ENCODE measurements around the gene TRPM2.
"Not testable (repeated sequence)": the region's sequence is repeated elsewhere in the genome, so short reads cannot be mapped to it uniquely, and the experiment has no call there.

The TRPM2 gene

DNA sequence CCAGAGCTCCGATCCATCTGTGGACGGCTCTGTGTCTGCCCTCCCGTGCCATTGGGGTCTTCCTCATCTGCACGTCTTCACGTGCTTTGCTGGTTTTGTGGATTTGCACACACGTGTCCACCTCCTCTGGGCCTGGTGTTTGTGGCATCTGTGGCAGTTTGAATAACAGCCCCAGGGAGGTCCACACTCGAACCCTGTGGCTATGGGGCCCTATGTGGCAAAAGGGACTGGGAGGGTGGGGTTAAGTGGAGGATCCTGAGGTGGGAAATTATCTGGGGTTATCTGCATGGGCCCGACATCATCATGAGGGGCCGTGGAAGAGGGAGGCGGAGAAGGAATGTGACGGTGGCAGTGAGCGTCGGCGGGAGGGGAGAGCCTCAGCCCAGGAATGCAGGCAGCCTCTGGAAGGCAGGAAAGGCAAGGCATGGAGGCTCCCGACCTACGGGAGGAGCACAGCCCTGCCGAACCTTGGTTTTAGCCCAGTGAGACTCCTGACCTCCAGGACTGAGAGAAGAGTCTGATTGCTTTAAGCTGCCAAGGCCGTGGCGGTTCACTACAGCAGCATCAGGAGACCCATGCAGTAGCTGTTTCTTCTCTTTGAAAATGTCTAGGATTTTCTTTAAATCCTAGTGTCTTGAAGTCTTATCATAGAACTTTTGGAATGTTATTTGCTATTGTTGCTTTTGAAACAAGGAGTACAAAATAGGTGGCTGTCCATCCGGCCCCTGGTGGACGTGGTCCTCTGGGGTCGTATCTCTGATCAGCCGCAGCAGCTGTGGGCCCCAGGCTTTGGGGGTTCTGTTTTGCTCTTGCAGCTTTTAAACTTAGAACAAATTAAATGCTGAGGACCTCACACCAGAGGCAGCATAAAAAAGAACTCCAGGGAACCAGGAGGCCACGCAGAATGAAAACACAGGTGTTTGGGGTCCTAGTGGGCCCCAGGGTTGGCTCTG lies 61.9 kb downstream of the TRPM2 start:
- ChIA-PET CTCF (no interaction called here), POLR2A (no interaction called here)
- DNase-seq (ENCODE audit: low read depth, low spot score) = no peak

GRCh38 chr21:44416193-44416592 lies 62.8 kb downstream of the TRPM2 start:
- ChIA-PET CTCF (no interaction called here), POLR2A (no interaction called here)
- TF ChIP-seq, protein P1, sequence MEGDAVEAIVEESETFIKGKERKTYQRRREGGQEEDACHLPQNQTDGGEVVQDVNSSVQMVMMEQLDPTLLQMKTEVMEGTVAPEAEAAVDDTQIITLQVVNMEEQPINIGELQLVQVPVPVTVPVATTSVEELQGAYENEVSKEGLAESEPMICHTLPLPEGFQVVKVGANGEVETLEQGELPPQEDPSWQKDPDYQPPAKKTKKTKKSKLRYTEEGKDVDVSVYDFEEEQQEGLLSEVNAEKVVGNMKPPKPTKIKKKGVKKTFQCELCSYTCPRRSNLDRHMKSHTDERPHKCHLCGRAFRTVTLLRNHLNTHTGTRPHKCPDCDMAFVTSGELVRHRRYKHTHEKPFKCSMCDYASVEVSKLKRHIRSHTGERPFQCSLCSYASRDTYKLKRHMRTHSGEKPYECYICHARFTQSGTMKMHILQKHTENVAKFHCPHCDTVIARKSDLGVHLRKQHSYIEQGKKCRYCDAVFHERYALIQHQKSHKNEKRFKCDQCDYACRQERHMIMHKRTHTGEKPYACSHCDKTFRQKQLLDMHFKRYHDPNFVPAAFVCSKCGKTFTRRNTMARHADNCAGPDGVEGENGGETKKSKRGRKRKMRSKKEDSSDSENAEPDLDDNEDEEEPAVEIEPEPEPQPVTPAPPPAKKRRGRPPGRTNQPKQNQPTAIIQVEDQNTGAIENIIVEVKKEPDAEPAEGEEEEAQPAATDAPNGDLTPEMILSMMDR (IDR thresholded peaks at IDR 0.05; ENCODE audit: insufficient read depth, low read length, missing control alignments) = no peak
- H3K4me3 ChIP-seq (ENCODE audit: low read depth, low read length) = no peak overlapping the region
- DNase-seq (ENCODE audit: low read depth, low spot score) = no peak

More for the DNA sequence above, 61.9 kb downstream of the TRPM2 start:
- no peak overlapping the region for H3K4me3 ChIP-seq (ENCODE audit: low read depth, low read length)
- TF ChIP-seq, protein P1 (IDR thresholded peaks at IDR 0.05; ENCODE audit: insufficient read depth, low read length, missing control alignments) = no peak

DNA sequence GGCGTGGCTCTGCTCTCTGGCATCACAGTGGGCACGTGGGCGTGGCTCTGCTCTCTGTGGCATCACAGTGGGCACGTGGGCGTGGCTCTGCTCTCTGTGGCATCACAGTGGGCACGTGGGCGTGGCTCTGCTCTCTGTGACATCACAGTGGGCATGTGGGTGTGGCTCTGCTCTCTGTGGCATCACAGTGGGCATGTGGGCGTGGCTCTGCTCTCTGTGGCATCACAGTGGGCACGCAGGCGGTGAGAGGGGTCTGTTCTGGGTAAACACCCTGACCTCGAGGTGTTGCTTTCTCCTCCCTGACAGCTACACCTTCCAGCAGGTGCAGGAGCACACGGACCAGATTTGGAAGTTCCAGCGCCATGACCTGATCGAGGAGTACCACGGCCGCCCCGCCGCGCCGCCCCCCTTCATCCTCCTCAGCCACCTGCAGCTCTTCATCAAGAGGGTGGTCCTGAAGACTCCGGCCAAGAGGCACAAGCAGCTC lies 64.2 kb downstream of the TRPM2 start:
- H3K4me3 ChIP-seq (ENCODE audit: low read depth, low read length); CTCF ChIA-PET; POLR2A ChIA-PET; DNase-seq (ENCODE audit: low read depth, low spot score): not testable (repeated sequence)

- TF ChIP-seq, protein P1 (IDR thresholded peaks at IDR 0.05; ENCODE audit: insufficient read depth, low read length, missing control alignments) = no peak
- CTCF ChIA-PET = no interaction called here
- DNase-seq (ENCODE audit: low read depth, low spot score) = no peak
- H3K4me3 ChIP-seq (ENCODE audit: low read depth, low read length) = no peak overlapping the region
- POLR2A ChIA-PET = no interaction called here
These were observed 64.9 kb downstream of the TRPM2 start for GRCh38 chr21:44418108-44418875.

GRCh38 chr21:44418876-44419230 lies 65.4 kb downstream of the TRPM2 start:
- TF ChIP-seq, protein P1 (IDR thresholded peaks at IDR 0.05; ENCODE audit: insufficient read depth, low read length, missing control alignments) = no peak
- DNase-seq (ENCODE audit: low read depth, low spot score) = no peak
- POLR2A ChIA-PET = no interaction called here
- no peak overlapping the region for H3K4me3 ChIP-seq (ENCODE audit: low read depth, low read length)
- CTCF ChIA-PET = no interaction called here

DNA sequence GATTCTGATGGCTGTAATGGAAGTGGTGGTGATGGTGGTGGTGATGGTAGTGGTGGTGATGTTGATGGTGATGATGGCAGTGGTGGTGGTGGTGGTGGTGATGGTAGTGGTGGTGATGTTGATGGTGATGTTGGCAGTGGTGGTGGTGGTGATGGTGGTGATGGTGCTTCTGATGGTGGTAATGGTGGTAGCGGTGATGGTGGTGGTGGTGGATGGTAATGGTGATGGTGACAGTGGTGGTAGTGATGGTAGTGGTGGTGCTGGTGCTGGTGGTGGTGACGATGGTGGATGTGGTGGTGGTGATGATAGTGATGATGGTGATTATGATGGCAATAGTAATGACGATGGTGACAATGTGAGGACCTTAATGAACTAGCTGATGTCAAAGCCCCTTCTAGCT lies 66.3 kb downstream of the TRPM2 start:
- no peak for DNase-seq (ENCODE audit: low read depth, low spot score)
- TF ChIP-seq, protein P1 (IDR thresholded peaks at IDR 0.05; ENCODE audit: insufficient read depth, low read length, missing control alignments) = no peak
- ChIA-PET CTCF (no interaction called here), POLR2A (no interaction called here)
- H3K4me3 ChIP-seq (ENCODE audit: low read depth, low read length) = no peak overlapping the region

Data from AG04449 (cell line).